ENCODE data around the gene TNRC18.
"Not testable (repeated sequence)": the region's sequence is repeated elsewhere in the genome, so short reads cannot be mapped to it uniquely, and the experiment has no call there.

TNRC18 gene

GRCh38 chr7:5374464-5374863, 49.2 kb downstream of the TNRC18 start:
- DNase-seq, result no peak

GRCh38 chr7:5373300-5373699, 50.3 kb downstream of the TNRC18 start:
- no peak for DNase-seq

GRCh38 chr7:5370454-5371353, 52.9 kb downstream of the TNRC18 start:
- no peak for DNase-seq

- DNase-seq, result no peak
Observed at GRCh38 chr7:5367661-5368060, 56.0 kb downstream of the TNRC18 start.

DNA sequence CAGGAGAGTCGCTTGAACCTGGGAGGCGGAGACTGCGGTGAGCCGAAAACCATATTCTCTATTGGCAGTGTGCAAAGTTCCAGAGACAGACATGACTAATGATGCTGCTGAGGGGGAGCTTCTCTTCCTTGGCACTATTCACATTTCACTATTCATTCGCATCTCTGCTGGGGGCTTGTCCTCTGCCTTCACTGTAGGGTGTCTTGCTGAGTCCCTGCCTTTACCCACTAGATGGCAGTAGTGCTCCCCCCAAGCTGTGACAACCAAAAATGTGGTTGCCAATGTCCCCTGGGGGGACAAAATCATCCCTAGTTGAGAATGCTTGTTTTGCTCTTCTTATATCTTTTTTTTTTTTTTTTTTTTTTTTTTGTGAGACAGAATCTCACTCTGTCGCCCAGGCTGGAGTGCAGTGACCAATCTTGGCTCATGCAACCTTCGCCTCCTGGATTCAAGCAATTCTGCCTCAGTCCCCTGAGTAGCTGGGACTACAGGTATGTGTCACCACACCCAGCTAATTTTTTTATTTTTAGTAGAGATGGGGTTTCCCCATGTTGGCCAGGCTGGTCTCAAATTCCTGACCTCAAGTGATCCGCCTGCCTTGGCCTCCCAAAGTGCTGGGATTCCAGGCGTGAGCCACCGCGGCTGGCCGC, 57.5 kb downstream of the TNRC18 start:
- peak; percentile 74 for DNase-seq

DNA sequence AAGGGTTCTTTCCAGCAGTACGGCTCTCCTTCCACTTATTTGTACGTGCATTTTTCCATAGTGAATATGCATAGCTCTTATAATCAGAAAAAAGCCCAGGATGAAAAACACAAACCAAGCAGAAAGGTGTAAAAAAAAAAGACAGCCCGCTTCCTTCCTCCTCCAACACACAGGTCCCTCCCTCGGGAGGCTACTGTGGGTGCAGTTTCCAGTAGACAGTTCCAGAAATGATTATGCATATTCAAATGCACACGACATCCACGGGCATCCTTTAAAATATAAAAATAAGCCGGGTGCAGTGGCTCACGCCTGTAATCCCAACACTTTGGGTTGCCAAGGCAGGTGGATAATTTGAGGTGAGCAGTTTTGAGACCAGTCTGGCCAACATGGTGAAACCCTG, 59.9 kb downstream of the TNRC18 start:
- no peak for DNase-seq

DNA sequence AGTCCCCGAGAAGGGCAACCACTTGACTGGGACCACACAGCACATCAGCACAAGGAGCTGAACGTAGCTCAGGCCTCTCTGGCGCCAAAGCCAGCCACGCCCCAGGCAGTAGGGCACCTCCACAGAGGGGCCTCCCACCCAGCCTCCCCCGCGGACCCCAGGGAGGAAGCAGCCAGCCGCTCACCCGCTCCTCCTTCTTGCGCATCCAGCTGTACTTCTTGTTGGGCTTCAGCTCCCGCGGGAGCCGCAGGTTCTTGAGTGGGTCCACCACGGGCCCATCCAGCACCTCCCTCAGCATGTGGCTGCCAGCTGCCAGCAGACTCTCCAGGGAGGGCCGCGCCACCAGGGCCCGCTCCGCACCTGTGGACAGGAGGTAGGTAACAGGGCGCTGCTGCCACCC, 61.2 kb downstream of the TNRC18 start:
- no peak for DNase-seq

GRCh38 chr7:5361446-5362127, 62.0 kb downstream of the TNRC18 start:
- DNase-seq, result no peak

DNA sequence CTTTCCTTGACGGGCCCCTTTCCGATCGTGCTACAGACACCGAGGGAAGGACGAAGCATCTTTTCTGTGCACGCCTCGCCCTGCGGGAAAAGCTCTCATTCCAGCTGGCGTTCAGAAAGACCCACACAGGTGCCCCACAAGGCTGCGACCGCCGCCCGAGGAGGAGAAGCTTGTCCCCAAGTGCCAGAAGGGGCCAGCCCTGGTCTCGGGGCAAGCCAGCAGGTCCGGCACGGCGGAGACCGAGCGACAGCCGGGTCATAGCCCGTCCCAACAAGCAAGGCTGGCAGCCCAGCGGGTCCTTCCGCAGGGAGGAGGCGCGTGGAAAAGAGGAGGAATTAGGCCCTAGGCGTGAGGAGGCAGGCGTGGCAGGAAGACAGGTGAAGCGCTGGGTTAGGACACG, 62.7 kb downstream of the TNRC18 start:
- no peak for DNase-seq

- no peak for DNase-seq
Observed at GRCh38 chr7:5360451-5360850, 63.2 kb downstream of the TNRC18 start.

GRCh38 chr7:5360021-5360420, 63.6 kb downstream of the TNRC18 start:
- DNase-seq, result not testable (repeated sequence)

GRCh38 chr7:5359344-5359743, 64.3 kb downstream of the TNRC18 start:
- DNase-seq, result no peak

DNA sequence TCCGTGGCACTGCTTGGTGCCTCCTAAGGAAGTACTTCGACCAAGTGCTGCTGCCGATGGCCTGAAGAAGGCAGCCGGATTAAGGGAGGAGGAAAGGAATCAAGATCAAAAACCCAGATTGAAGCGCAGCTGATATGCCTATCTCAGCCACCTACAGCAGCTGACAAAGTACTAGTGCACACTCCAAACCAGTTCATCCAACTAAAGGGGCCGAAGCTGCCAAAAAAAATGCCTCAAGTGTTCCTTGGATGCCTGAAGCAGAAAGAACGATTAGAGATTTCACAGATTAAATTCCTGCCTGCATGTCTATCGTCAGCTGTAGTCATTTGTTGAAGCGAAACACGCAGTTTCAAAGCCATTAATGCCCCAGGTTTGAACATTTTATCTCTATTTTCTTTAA, 65.7 kb downstream of the TNRC18 start:
- DNase-seq, result no peak

- no peak for DNase-seq
Observed at GRCh38 chr7:5356751-5357119, 66.9 kb downstream of the TNRC18 start.

DNA sequence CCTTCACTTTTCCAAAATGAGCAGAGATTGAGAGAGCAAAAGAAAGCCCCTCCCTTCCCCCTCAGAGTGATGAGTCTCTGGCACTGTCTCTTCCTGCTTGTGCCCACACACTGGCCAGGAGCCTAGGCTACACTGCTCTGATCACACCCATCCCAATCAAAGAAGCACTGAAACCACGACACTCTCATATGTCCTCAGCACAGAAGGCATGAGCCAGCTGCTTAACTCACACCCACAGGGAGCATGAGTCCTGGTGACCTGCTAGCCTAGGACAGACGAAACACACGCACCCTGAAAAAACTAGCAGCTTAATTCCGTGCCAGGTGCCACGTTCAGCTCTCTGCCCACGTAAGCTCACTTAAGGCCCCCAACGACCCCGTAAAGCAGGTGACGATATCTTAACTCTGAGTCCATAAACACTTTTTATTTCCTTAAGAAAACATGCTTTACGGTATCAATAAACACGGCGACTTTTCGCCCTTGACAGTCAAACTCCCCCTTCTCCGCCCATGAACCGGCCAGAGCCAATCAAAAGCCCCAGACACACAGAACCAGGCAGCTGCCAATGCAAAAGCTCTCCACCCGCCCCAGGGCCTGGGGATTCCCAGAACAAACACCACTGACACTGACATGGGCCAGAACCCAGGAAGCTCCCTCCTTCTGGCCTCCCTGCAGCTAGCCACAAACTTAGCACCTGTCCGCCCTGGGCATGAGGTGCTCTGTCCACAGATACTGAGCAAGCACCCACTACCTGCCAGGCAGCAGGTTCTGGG, 69.0 kb downstream of the TNRC18 start:
- no peak for DNase-seq

DNA sequence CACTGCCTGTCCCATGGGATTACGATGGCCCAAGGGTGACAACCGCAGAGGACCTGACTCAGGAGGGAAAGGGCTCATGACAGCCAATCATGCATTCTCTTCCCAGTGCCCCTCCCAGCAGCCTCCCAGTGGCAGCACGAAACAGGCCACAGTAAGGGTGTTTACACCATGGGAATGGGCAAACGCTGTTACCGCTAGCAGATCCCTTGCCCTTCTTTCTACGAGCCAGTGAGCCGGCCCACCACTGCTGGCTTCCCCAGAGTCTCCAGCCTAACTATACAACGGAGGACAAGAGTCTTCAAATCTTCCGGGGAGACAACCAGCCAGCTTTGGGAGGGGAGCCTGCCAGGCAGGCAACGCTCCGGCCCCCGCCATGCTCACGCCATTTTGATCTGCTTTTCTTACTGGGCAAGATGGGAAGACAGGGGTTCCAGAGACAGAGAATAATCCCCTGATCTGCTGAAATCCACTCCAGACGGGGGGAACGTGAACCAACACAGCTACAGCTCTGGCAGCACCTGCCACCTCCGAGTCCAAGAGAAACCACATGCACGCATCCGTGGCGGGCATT, 71.1 kb downstream of the TNRC18 start:
- DNase-seq, result no peak

DNA sequence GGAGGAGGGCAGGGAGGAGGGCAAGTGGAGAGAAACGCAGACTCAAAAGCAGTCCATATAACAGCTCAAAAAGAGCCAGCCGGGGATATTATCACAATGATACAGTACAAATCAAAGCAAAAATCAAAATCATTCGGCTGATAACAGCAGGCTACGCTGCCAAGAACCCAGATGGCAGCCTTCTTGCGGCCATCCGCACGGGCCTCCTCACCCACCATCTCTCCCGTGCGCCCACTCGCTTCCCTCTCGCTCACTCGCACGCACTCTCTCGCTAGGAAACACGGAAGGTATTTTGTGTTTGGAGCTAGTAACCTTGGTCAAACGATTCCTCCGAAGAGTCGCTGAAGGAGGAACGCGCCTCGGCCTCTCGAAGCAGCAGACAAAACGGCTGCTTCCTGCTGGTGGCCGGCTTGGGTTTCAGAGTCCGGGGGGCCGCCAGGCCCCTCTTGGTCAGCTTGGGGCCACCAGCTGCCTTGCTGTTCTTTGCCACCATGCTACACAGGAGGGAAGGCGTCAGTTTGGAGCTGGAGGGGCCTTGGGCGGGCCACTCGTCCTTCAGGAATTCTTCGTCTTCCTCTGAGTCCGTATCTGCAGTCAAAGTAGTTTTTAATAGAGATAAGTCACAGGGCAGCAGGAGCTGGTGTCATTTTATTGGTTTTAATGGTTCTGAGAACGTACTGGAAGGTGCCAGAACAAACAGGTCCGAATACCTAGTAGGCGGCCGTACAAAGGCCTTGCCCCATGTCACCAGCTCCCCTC, 71.9 kb downstream of the TNRC18 start:
- no peak for DNase-seq

GRCh38 chr7:5350600-5351385, 72.8 kb downstream of the TNRC18 start:
- DNase-seq, result no peak

GRCh38 chr7:5350174-5350463, 73.5 kb downstream of the TNRC18 start:
- no peak for DNase-seq

DNA sequence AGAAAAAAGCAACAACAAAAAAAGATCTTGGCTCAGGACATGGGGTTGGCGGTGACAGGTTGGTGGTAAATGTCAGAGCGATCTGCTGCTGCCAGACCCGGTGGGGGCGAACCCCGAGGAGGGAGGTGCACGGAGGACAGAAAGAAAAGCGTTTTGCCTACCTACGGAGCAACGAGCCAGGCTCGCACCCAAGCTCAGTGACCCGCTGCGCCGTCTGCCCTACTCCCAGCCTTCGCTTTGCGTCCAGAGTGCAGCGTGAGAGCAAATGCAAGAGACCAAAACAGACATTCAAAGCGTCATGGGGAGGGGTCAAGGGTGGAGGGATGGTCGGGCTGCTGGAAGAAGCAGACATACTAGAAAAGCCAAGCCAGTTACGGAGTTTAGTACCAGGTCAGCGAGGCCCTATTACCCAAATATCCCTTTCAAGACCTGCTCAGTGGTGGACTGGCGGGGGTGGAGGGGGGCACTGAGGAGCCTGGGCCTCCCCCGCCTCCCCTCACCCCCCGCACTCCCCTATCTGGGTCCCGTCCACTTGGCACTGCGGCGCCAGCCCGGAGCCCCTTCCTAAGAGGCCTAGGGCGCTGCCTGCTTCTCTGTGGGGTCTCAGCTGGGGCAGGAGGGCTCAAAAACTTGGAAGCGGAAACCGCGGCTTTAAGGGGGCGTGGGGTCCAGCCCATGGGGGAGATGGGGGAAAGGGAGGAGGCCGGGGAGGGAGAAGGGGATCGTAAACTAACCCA, 74.0 kb downstream of the TNRC18 start:
- no peak for DNase-seq

- DNase-seq, result no peak
Observed at GRCh38 chr7:5349005-5349380, 74.6 kb downstream of the TNRC18 start.

Data from activated CD8-positive, alpha-beta memory T cell treated with anti-CD3 and anti-CD28 coated beads for 24 hours (primary cell).